GM19240 (cell line): Measurements from ENCODE around the gene ATP6V1F.

Experiments used
- DNase-seq: peaks from one replicate; pipeline ENCODE4 v3.0.0; 2011; ENCODE audit warnings: low spot score; ENCODE audit not compliant: insufficient read length

ATP6V1F gene

DNA sequence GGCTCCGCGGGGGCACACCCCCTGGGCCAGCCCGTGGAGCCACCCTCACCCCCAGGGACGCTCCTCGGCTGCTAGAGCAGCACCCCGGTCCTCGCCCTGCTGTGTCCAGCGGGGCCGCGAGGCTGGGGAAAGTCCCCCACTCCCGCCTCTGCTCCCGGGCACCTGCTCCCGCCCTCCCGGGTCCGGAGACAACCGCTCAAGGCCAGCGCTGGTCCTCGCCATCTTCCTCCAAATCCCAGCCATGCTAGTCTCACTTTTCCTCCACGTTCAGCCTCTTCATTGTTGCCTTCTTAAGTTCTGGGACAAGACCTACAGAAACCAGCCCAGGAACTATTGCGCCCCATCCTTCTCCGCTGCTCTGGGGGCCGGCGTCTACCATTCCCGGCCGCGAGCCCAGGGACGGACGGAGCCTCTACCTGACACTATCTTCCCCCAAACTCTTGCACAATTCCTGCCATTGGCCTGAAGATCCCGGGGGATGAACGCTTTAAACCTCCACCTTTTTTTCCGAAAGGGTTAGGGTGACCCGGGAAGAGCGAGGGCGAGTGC lies 52.7 kb downstream of the ATP6V1F start:
- no peak for DNase-seq
